Astrocyte (in vitro differentiated cells and primary cell): ENCODE data around the gene ATP10A. TPM values are rescaled to one million over a fixed set of nuclear protein-coding genes. Genes with fewer than 3 reads are reported as not detected.

Experiments used
- DNase-seq: peaks from one replicate; pipeline ENCODE4 v3.0.0-alpha.2; 2010; ENCODE audit warnings: low read depth
- FAIRE-seq: peaks from 2 replicates; lab custom pipeline; 2011; peaks lifted over from hg19 to GRCh38; lab: Jason Lieb, UNC
- H2AFZ ChIP-seq: 2 replicates; pipeline ENCODE4 v1.6.0; 2012; ENCODE audit warnings: low read depth, low read length, inconsistent platforms
- H3K27ac ChIP-seq: 2 replicates; pipeline ENCODE4 v1.5.1; 2011; ENCODE audit warnings: low read depth, low read length, inconsistent platforms
- H3K27me3 ChIP-seq: 2 replicates; pipeline ENCODE4 v1.6.0; 2011; ENCODE audit warnings: low read length, inconsistent platforms; ENCODE audit not compliant: insufficient read depth
- H3K36me3 ChIP-seq: 2 replicates; pipeline ENCODE4 v1.5.1; 2011; ENCODE audit warnings: low read length, inconsistent platforms; ENCODE audit not compliant: insufficient read depth
- H3K4me1 ChIP-seq: 2 replicates; pipeline ENCODE4 v1.5.1; 2011; ENCODE audit warnings: low read length, inconsistent platforms; ENCODE audit not compliant: insufficient read depth
- H3K4me2 ChIP-seq: 2 replicates; pipeline ENCODE4 v1.6.0; 2012; ENCODE audit warnings: low read length, inconsistent platforms
- H3K4me3 ChIP-seq: 2 replicates; pipeline ENCODE4 v1.5.1; 2011; ENCODE audit warnings: low read depth, mild to moderate bottlenecking, low read length, inconsistent platforms; ENCODE audit not compliant: insufficient read depth
- H3K79me2 ChIP-seq: 2 replicates; pipeline ENCODE4 v1.6.0; 2012; ENCODE audit warnings: mild to moderate bottlenecking, low read length, inconsistent platforms; ENCODE audit not compliant: insufficient read depth
- H3K9ac ChIP-seq: 2 replicates; pipeline ENCODE4 v1.6.0; 2012; ENCODE audit warnings: mild to moderate bottlenecking, low read length, inconsistent platforms
- H3K9me3 ChIP-seq: 2 replicates; pipeline ENCODE4 v1.5.1; 2012; ENCODE audit warnings: low read depth, mild to moderate bottlenecking, low read length, inconsistent platforms; ENCODE audit not compliant: insufficient read depth
- H4K20me1 ChIP-seq: 2 replicates; pipeline ENCODE4 v1.6.0; 2012; ENCODE audit warnings: low read length, inconsistent platforms; ENCODE audit not compliant: insufficient read depth
- H3K27ac Mint-ChIP-seq: one replicate; pipeline ENCODE4 v1.8.0; 2021; ENCODE audit warnings: mild to moderate bottlenecking, mixed read lengths; ENCODE audit not compliant: unreplicated experiment
- H3K27me3 Mint-ChIP-seq: one replicate; pipeline ENCODE4 v1.8.0; 2021; ENCODE audit warnings: low read depth, mixed read lengths; ENCODE audit not compliant: unreplicated experiment
- H3K36me3 Mint-ChIP-seq: one replicate; pipeline ENCODE4 v1.8.0; 2021; ENCODE audit warnings: low read depth, mixed read lengths; ENCODE audit not compliant: unreplicated experiment
- H3K4me1 Mint-ChIP-seq: one replicate; pipeline ENCODE4 v1.8.0; 2021; ENCODE audit warnings: low read depth, mixed read lengths; ENCODE audit not compliant: unreplicated experiment
- H3K4me3 Mint-ChIP-seq: one replicate; pipeline ENCODE4 v1.8.0; 2021; ENCODE audit warnings: mild to moderate bottlenecking, moderate library complexity, mixed read lengths; ENCODE audit not compliant: unreplicated experiment
- H3K9me3 Mint-ChIP-seq: one replicate; pipeline ENCODE4 v1.8.0; 2021; ENCODE audit warnings: mild to moderate bottlenecking, mixed read lengths; ENCODE audit not compliant: unreplicated experiment
- EZH2 ChIP-seq: IDR thresholded peaks from 2 replicates; pipeline ENCODE4 v1.6.1; 2012; ENCODE audit warnings: mild to moderate bottlenecking, low read length, inconsistent platforms; ENCODE audit not compliant: insufficient read depth
- total RNA-seq: library from RNA; stranded (reverse); gene quantifications from 2 replicates; pipeline ENCODE4 v1.2.1, GENCODE V29; 2021
- TF ChIP-seq, protein P1 (sequence below): IDR thresholded peaks from 2 replicates; pipeline ENCODE4 v1.5.1; 2011; ENCODE audit warnings: low read depth, mild to moderate bottlenecking, inconsistent platforms, low read length, moderate library complexity; ENCODE audit not compliant: insufficient read depth

ATP10A gene
- total RNA-seq, 1 donor from 2014 or later = 21.1 TPM

DNA sequence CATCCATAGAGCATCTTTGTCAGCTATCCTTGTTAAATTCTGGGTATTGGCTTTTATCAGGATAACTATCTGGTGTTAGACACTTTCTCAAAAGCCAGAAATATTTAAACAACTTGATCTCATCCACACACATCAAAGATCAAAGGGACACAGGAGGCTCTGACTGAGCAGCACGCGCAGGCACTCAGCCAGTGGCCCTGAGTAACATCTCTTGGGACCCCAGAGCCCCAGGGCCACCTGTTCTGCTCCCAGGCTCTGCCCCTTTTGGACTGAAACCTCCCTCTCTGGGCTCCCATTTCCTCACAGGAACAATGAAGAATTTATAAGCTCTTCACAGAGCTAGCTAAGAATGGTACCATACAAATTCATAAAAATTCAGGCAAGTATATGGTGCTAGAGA is 16.1 kb downstream of the ATP10A start:
- TF ChIP-seq EZH2 = no peak
- TF ChIP-seq, protein P1, sequence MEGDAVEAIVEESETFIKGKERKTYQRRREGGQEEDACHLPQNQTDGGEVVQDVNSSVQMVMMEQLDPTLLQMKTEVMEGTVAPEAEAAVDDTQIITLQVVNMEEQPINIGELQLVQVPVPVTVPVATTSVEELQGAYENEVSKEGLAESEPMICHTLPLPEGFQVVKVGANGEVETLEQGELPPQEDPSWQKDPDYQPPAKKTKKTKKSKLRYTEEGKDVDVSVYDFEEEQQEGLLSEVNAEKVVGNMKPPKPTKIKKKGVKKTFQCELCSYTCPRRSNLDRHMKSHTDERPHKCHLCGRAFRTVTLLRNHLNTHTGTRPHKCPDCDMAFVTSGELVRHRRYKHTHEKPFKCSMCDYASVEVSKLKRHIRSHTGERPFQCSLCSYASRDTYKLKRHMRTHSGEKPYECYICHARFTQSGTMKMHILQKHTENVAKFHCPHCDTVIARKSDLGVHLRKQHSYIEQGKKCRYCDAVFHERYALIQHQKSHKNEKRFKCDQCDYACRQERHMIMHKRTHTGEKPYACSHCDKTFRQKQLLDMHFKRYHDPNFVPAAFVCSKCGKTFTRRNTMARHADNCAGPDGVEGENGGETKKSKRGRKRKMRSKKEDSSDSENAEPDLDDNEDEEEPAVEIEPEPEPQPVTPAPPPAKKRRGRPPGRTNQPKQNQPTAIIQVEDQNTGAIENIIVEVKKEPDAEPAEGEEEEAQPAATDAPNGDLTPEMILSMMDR = no peak
- H3K27me3 Mint-ChIP-seq = no peaks in the 10 kb centered on the region
- peaks cover 1% of the 10 kb centered on the region for H3K36me3 Mint-ChIP-seq
- H3K4me1 ChIP-seq = peaks cover 26% of the 10 kb centered on the region
- H4K20me1 ChIP-seq = peaks cover 4% of the 10 kb centered on the region
- peaks cover 40% of the 10 kb centered on the region for H3K4me1 Mint-ChIP-seq
- H3K9me3 Mint-ChIP-seq = no peaks in the 10 kb centered on the region
- H3K9ac ChIP-seq = no peak overlapping the region
- no peak overlapping the region for H3K27ac Mint-ChIP-seq
- H3K27ac ChIP-seq = no peak overlapping the region
- H3K4me3 ChIP-seq = no peak overlapping the region
- H3K4me2 ChIP-seq = no peak overlapping the region
- no peak overlapping the region for H2AFZ ChIP-seq
- H3K4me3 Mint-ChIP-seq = no peak overlapping the region
- no peak for FAIRE-seq
- H3K9me3 ChIP-seq = no peaks in the 10 kb centered on the region
- H3K36me3 ChIP-seq = no peaks in the 10 kb centered on the region
- H3K27me3 ChIP-seq = no peaks in the 10 kb centered on the region
- DNase-seq = no peak
- H3K79me2 ChIP-seq = peaks cover 82% of the 10 kb centered on the region

DNA sequence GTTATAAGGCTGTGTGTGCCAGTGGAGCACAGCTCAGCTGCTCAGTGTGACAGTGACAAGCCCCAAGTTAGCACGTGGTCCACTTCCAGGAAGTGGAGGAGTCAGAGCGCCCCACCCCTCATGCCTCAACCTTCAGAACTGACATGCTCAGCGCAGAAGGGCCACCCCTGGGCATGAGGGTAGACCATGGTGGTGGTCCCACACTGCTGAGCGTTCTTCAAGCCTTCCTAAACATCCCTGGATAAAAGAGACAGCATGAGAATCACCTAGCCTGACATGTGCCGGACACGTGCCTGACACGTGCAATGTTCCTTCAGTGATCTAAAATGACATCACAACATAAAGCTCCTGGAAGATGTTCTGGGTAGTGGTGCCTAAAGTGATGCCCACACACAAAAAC is 16.8 kb downstream of the ATP10A start:
- Mint-ChIP-seq H3K9me3 (no peaks in the 10 kb centered on the region), H3K36me3 (peaks cover 1% of the 10 kb centered on the region), H3K27me3 (no peaks in the 10 kb centered on the region), H3K4me3 (no peak overlapping the region), H3K27ac (no peak overlapping the region), H3K4me1 (peaks cover 33% of the 10 kb centered on the region)
- Histone ChIP-seq H4K20me1 (peaks cover 4% of the 10 kb centered on the region), H3K27ac (no peak overlapping the region), H3K79me2 (peaks cover 79% of the 10 kb centered on the region), H2AFZ (no peak overlapping the region), H3K4me2 (no peak overlapping the region), H3K4me1 (peaks cover 26% of the 10 kb centered on the region), H3K27me3 (no peaks in the 10 kb centered on the region), H3K4me3 (no peak overlapping the region), H3K9ac (no peak overlapping the region), H3K9me3 (no peaks in the 10 kb centered on the region), H3K36me3 (no peaks in the 10 kb centered on the region)
- DNase-seq = no peak
- FAIRE-seq = no peak
- no peak for TF ChIP-seq EZH2
- TF ChIP-seq, protein P1 = no peak

DNA sequence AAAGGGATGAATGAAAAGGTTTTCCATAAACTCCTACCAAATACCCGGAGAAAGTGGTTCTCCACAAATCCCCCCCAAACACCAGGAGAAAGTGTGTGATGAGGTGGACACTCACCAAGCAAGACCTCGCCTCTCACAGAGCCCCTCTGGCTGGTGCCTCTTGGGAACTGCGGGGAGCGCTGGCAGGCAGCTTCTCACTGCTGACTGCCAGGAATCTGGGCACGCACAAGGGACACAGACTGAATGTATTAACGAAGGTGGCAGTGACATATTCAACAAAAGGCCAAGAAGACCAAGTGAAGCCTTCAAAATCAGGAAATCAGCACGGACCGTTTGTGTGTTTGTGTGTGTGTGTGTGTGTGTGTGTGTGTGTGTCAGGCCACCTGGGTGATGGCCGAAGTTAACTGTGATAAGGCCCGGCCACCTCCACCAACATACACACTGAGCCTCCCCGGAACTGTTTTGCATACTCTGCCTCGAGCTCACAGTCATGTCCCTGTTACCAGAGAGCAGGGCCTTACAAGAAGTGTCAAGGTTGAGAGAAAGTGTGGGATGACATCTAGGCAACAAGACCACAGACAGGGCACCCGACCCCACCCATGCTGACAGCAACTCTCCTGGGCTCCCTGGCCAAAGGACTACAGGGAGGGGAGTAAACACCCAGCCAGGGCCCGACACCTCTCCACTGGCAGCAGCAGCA is 18.0 kb downstream of the ATP10A start:
- H2AFZ ChIP-seq = no peak overlapping the region
- TF ChIP-seq, protein P1 = no peak
- TF ChIP-seq EZH2 = no peak
- peaks cover 18% of the 10 kb centered on the region for H3K4me1 ChIP-seq
- Mint-ChIP-seq H3K9me3 (no peaks in the 10 kb centered on the region), H3K27ac (no peak overlapping the region), H3K36me3 (peaks cover 1% of the 10 kb centered on the region), H3K27me3 (no peaks in the 10 kb centered on the region), H3K4me1 (peaks cover 25% of the 10 kb centered on the region), H3K4me3 (no peak overlapping the region)
- DNase-seq (no peak), FAIRE-seq (no peak)
- no peaks in the 10 kb centered on the region for H3K36me3 ChIP-seq
- H3K27ac ChIP-seq = no peak overlapping the region
- peaks cover 79% of the 10 kb centered on the region for H3K79me2 ChIP-seq
- H3K9ac ChIP-seq = peak overlapping the region; percentile 14
- no peak overlapping the region for H3K4me3 ChIP-seq
- H3K9me3 ChIP-seq = no peaks in the 10 kb centered on the region
- H4K20me1 ChIP-seq = peaks cover 4% of the 10 kb centered on the region
- no peaks in the 10 kb centered on the region for H3K27me3 ChIP-seq
- H3K4me2 ChIP-seq = no peak overlapping the region
